Loucy (cell line): Measurements from ENCODE around the gene RASSF7.

ENCODE experiments used
- H2AFZ ChIP-seq: fragments of 200-600 bp; sonication (generic); 2 replicates; pipeline ENCODE4 v1.6.0; 2016; ENCODE audit warnings: antibody characterized with exemption, mild to moderate bottlenecking, low read length, moderate library complexity
- H3F3A ChIP-seq: fragments of 200-600 bp; 2 replicates; pipeline ENCODE4 v1.6.0; 2016; ENCODE audit warnings: antibody characterized with exemption, low read depth, mild to moderate bottlenecking
- H3K27me3 ChIP-seq: fragments of 200-600 bp; sonication (generic); 2 replicates; pipeline ENCODE4 v1.6.1; 2014; ENCODE audit warnings: low read length, mild to moderate bottlenecking; ENCODE audit not compliant: insufficient read depth, poor library complexity, severe bottlenecking
- H3K36me3 ChIP-seq: fragments of 200-600 bp; sonication (generic); 2 replicates; pipeline ENCODE4 v1.6.1; 2016; ENCODE audit warnings: low read length; ENCODE audit not compliant: insufficient read depth
- H3K4me1 ChIP-seq: fragments of 200-600 bp; sonication (generic); 2 replicates; pipeline ENCODE4 v1.5.1; 2014; ENCODE audit warnings: low read length, mild to moderate bottlenecking; ENCODE audit not compliant: insufficient read depth, poor library complexity, severe bottlenecking
- H3K4me2 ChIP-seq: fragments of 200-600 bp; sonication (generic); 2 replicates; pipeline ENCODE4 v1.6.0; 2014; ENCODE audit warnings: antibody characterized with exemption, low read length, low read depth, mild to moderate bottlenecking; ENCODE audit not compliant: poor library complexity, severe bottlenecking
- H3K4me3 ChIP-seq: fragments of 200-600 bp; sonication (generic); 2 replicates; pipeline ENCODE4 v1.5.1; 2014; ENCODE audit warnings: low read length, mild to moderate bottlenecking, mixed read lengths; ENCODE audit not compliant: poor library complexity, severe bottlenecking
- H3K79me2 ChIP-seq: fragments of 200-600 bp; sonication (generic); 2 replicates; pipeline ENCODE4 v1.6.1; 2014; ENCODE audit warnings: low read length; ENCODE audit not compliant: insufficient read depth
- H3K9ac ChIP-seq: fragments of 200-600 bp; sonication (generic); 2 replicates; pipeline ENCODE4 v1.6.0; 2014; ENCODE audit warnings: mild to moderate bottlenecking, low read depth, low read length, moderate library complexity; ENCODE audit not compliant: poor library complexity, severe bottlenecking
- H3K9me2 ChIP-seq: fragments of 200-600 bp; sonication (generic); replicated peaks from 2 replicates; pipeline ENCODE4 v1.6.1; 2016; ENCODE audit warnings: low read depth, low read length, mixed read lengths
- H3K9me3 ChIP-seq: fragments of 200-600 bp; sonication (generic); 2 replicates; pipeline ENCODE4 v1.6.1; 2014; ENCODE audit warnings: mild to moderate bottlenecking, antibody characterized with exemption, low read length, low read depth; ENCODE audit not compliant: insufficient read depth
- H4K20me1 ChIP-seq: fragments of 200-600 bp; sonication (generic); 2 replicates; pipeline ENCODE4 v1.6.0; 2014; ENCODE audit warnings: antibody characterized with exemption, low read length, mild to moderate bottlenecking; ENCODE audit not compliant: insufficient read depth, poor library complexity, severe bottlenecking
- CTCF ChIP-seq: fragments of 200-600 bp; sonication (generic); conservative IDR thresholded peaks from 2 replicates; pipeline ENCODE4 v1.5.1; 2014; ENCODE audit warnings: mild to moderate bottlenecking, antibody characterized with exemption, low read length
- EZH2phosphoT487 ChIP-seq: fragments of 200-600 bp; IDR thresholded peaks from 2 replicates; pipeline ENCODE4 v1.6.1; 2018; ENCODE audit warnings: antibody characterized with exemption, mild to moderate bottlenecking, moderate library complexity, borderline replicate concordance

The RASSF7 gene

DNA sequence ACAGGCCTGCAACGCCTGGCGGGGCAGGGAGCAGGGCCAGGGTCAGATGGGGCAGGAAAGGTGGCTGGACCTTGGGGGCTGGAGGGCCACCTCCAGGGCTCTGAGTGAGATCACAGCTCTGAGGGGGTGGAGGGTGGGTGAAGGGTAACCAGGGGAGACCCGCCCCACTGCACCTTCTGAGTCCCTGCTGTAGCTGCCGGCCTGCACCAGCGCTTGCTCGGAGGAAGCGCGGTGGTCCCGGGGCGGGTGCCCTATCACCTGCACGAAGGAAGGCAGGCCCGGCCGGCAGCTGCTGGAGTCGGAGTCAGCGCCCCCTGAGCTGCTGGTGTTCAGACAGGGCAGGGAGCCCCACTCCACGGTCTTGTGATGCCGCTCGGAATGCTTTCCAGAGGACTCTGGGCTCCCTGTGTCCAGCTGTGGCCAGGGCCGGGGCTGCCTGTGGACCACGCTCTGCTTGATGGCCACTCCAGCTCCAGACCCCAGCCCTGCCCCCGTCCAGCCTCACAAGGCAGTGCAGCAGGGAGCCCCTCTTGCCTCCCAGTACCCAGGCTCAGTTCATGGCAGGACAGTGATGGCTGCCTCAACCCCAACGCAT lies 4.0 kb upstream of the RASSF7 start:
- no peaks in the 10 kb centered on the region for H3K9me2 ChIP-seq
- H3K9me3 ChIP-seq: no peaks in the 10 kb centered on the region
- no peak overlapping the region for H3K4me3 ChIP-seq
- H3K27me3 ChIP-seq: no peaks in the 10 kb centered on the region
- peaks cover 6% of the 10 kb centered on the region for H3K79me2 ChIP-seq
- H3K9ac ChIP-seq: no peak overlapping the region
- H2AFZ ChIP-seq: no peak overlapping the region
- peaks cover 6% of the 10 kb centered on the region for H4K20me1 ChIP-seq
- TF ChIP-seq CTCF (no peak), EZH2phosphoT487 (no peak)
- no peak overlapping the region for H3K4me2 ChIP-seq
- no peaks in the 10 kb centered on the region for H3F3A ChIP-seq
- H3K36me3 ChIP-seq: no peaks in the 10 kb centered on the region
- H3K4me1 ChIP-seq: peaks cover 18% of the 10 kb centered on the region

GRCh38 chr11:557328-558132 lies 3.2 kb upstream of the RASSF7 start:
- peaks cover 12% of the 10 kb centered on the region for H4K20me1 ChIP-seq
- H3K79me2 ChIP-seq: peaks cover 9% of the 10 kb centered on the region
- no peaks in the 10 kb centered on the region for H3K27me3 ChIP-seq
- no peak overlapping the region for H3K4me3 ChIP-seq
- no peak overlapping the region for H2AFZ ChIP-seq
- no peaks in the 10 kb centered on the region for H3K9me3 ChIP-seq
- no peak for TF ChIP-seq EZH2phosphoT487
- TF ChIP-seq CTCF: no peak
- no peak overlapping the region for H3K4me2 ChIP-seq
- peaks cover 23% of the 10 kb centered on the region for H3K4me1 ChIP-seq
- H3F3A ChIP-seq: no peaks in the 10 kb centered on the region
- H3K9ac ChIP-seq: no peak overlapping the region
- no peaks in the 10 kb centered on the region for H3K36me3 ChIP-seq
- no peaks in the 10 kb centered on the region for H3K9me2 ChIP-seq

DNA sequence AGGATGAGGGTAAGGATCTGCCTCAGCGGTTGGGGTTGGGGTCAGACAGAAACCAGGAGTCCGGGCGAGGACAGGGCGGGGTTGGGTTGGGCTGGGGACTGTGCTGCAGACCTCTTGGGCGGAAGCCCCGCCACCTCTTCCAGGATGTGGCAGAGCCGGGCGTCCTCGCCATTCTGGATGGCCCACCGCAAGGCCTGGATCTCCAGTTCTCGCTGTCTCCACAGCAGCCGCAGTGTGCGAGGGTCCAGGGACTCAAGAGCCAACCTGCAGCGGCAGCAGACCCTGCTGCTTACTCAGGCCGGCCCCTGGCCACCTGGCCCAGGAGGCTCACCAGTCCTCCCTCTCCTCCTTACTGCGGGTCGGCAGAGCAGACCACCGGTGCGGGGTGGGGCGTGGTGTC lies 2.3 kb upstream of the RASSF7 start:
- peaks cover 9% of the 10 kb centered on the region for H3K79me2 ChIP-seq
- no peaks in the 10 kb centered on the region for H3K36me3 ChIP-seq
- no peaks in the 10 kb centered on the region for H3F3A ChIP-seq
- no peaks in the 10 kb centered on the region for H3K9me2 ChIP-seq
- no peak overlapping the region for H3K4me3 ChIP-seq
- peaks cover 23% of the 10 kb centered on the region for H3K4me1 ChIP-seq
- no peak overlapping the region for H3K4me2 ChIP-seq
- H2AFZ ChIP-seq: no peak overlapping the region
- H3K9ac ChIP-seq: no peak overlapping the region
- peaks cover 15% of the 10 kb centered on the region for H4K20me1 ChIP-seq
- no peaks in the 10 kb centered on the region for H3K27me3 ChIP-seq
- no peaks in the 10 kb centered on the region for H3K9me3 ChIP-seq
- TF ChIP-seq EZH2phosphoT487: no peak
- TF ChIP-seq CTCF: no peak
